Trophoblast cell (in vitro differentiated cells and primary cell): ENCODE data around the gene GPR42.

Experiments
- DNase-seq, 2 donors: peaks; one replicate each; pipeline ENCODE4 v3.0.0-alpha.2; 2016
- H2AFZ ChIP-seq: 2 replicates; pipeline ENCODE4 v1.6.1; 2013; ENCODE audit warnings: low read length, moderate library complexity, mild to moderate bottlenecking; ENCODE audit not compliant: insufficient read depth, poor library complexity
- H2AK5ac ChIP-seq: 2 replicates; pipeline ENCODE4 v1.6.1; 2013; ENCODE audit warnings: mild to moderate bottlenecking, low read length
- H2BK120ac ChIP-seq: 2 replicates; pipeline ENCODE4 v1.6.1; 2013; ENCODE audit warnings: low read length, mild to moderate bottlenecking, moderate library complexity; ENCODE audit not compliant: insufficient read depth, poor library complexity
- H2BK12ac ChIP-seq: 2 replicates; pipeline ENCODE4 v1.6.1; 2013; ENCODE audit warnings: mild to moderate bottlenecking, low read length, moderate library complexity
- H2BK5ac ChIP-seq: 2 replicates; pipeline ENCODE4 v1.6.1; 2013; ENCODE audit warnings: low read length, low read depth, moderate library complexity, mild to moderate bottlenecking; ENCODE audit not compliant: poor library complexity
- H3K14ac ChIP-seq: 2 replicates; pipeline ENCODE4 v1.6.1; 2013; ENCODE audit warnings: mild to moderate bottlenecking, low read length
- H3K18ac ChIP-seq: 2 replicates; pipeline ENCODE4 v1.6.1; 2013; ENCODE audit warnings: mild to moderate bottlenecking, low read length
- H3K23ac ChIP-seq: 2 replicates; pipeline ENCODE4 v1.6.1; 2013; ENCODE audit warnings: low read length
- H3K27ac ChIP-seq: 2 replicates; pipeline ENCODE4 v1.5.1; 2013; ENCODE audit warnings: low read depth, mild to moderate bottlenecking, inconsistent platforms, low read length, moderate library complexity
- H3K27me3 ChIP-seq: 2 replicates; pipeline ENCODE4 v1.6.1; 2013; ENCODE audit warnings: inconsistent platforms, mild to moderate bottlenecking, low read length, moderate library complexity; ENCODE audit not compliant: insufficient read depth
- H3K36me3 ChIP-seq, 2 experiments: 1 replicate in 1 of 2; 2 replicates in 1 of 2; pipeline ENCODE4 v1.6.1; 2013; ENCODE audit warnings: low read length in 2 of 2, mild to moderate bottlenecking in 2 of 2, moderate library complexity in 1 of 2; ENCODE audit not compliant: insufficient read depth in 2 of 2, control insufficient read depth in 1 of 2
- H3K4ac ChIP-seq: 2 replicates; pipeline ENCODE4 v1.6.1; 2013; ENCODE audit warnings: low read depth, mild to moderate bottlenecking, low read length, moderate library complexity
- H3K4me1 ChIP-seq, 2 experiments: 1 replicate in 1 of 2; 2 replicates in 1 of 2; pipeline ENCODE4 v1.6.1; 2013; ENCODE audit warnings: low read length in 2 of 2, mild to moderate bottlenecking in 2 of 2, moderate library complexity in 1 of 2; ENCODE audit not compliant: insufficient read depth in 2 of 2, control insufficient read depth in 1 of 2
- H3K4me2 ChIP-seq: 2 replicates; pipeline ENCODE4 v1.6.1; 2013; ENCODE audit warnings: inconsistent platforms, mild to moderate bottlenecking, low read length, moderate library complexity
- H3K4me3 ChIP-seq: 2 replicates; pipeline ENCODE4 v1.5.1; 2013; ENCODE audit warnings: mild to moderate bottlenecking, low read depth, low read length, inconsistent platforms
- H3K79me1 ChIP-seq: one replicate; pipeline ENCODE4 v1.6.1; 2013; ENCODE audit warnings: low read length
- H3K79me2 ChIP-seq: 2 replicates; pipeline ENCODE4 v1.6.1; 2013; ENCODE audit warnings: low read length, mild to moderate bottlenecking; ENCODE audit not compliant: control insufficient read depth, insufficient read depth, poor library complexity
- H3K9ac ChIP-seq: 2 replicates; pipeline ENCODE4 v1.6.1; 2013; ENCODE audit warnings: mild to moderate bottlenecking, low read length
- H3K9me3 ChIP-seq: 2 replicates; pipeline ENCODE4 v1.6.1; 2013; ENCODE audit warnings: low read depth, mild to moderate bottlenecking, control low read depth, inconsistent platforms, low read length; ENCODE audit not compliant: insufficient read depth
- H4K12ac ChIP-seq: 2 replicates; pipeline ENCODE4 v1.6.1; 2013; ENCODE audit warnings: low read depth, mild to moderate bottlenecking, low read length, moderate library complexity
- H4K8ac ChIP-seq: 2 replicates; pipeline ENCODE4 v1.6.1; 2013; ENCODE audit warnings: low read depth, mild to moderate bottlenecking, low read length, moderate library complexity
- H4K91ac ChIP-seq: one replicate; pipeline ENCODE4 v1.6.1; 2013; ENCODE audit warnings: low read depth, mild to moderate bottlenecking, low read length, moderate library complexity
- WGBS: extraction: QIAGEN DNeasy Blood & Tissue Kit; methylation state at CpG from one replicate; pipeline ENCODE4 v1.1.7; 2013; ENCODE audit warnings: missing lambda C conversion rate; ENCODE audit not compliant: insufficient read length, insufficient coverage; ENCODE audit errors: extremely low coverage; 5-methylcytosine and 5-hydroxymethylcytosine counted together

The GPR42 gene

GRCh38 chr19:35332817-35333216 lies 38.1 kb upstream of the GPR42 start:
- no peaks in the 10 kb centered on the region for H3K27me3 ChIP-seq
- H3K4me3 ChIP-seq = no peak overlapping the region
- no peak overlapping the region for H3K4me2 ChIP-seq
- H2AFZ ChIP-seq = no peak overlapping the region
- no peak overlapping the region for H3K9ac ChIP-seq
- DNase-seq = no peak
- no peak overlapping the region for H3K18ac ChIP-seq
- no peak overlapping the region for H4K12ac ChIP-seq
- H2AK5ac ChIP-seq = no peak overlapping the region
- no peak overlapping the region for H2BK5ac ChIP-seq
- WGBS = no CpG with 5 or more reads among the region's 12 CpGs
- no peaks in the 10 kb centered on the region for H3K36me3 ChIP-seq
- H3K79me2 ChIP-seq = no peaks in the 10 kb centered on the region
- H3K4me1 ChIP-seq = no peaks in the 10 kb centered on the region
- peaks cover 5% of the 10 kb centered on the region for H3K9me3 ChIP-seq
- H4K8ac ChIP-seq = no peak overlapping the region
- H4K91ac ChIP-seq = no peak overlapping the region
- H3K23ac ChIP-seq = no peak overlapping the region
- H3K4ac ChIP-seq = no peak overlapping the region
- H3K14ac ChIP-seq = no peak overlapping the region
- no peak overlapping the region for H2BK12ac ChIP-seq
- no peaks in the 10 kb centered on the region for H3K79me1 ChIP-seq
- no peak overlapping the region for H3K27ac ChIP-seq
- H2BK120ac ChIP-seq = no peak overlapping the region

- H3K4me1 ChIP-seq = no peaks in the 10 kb centered on the region
- no peak overlapping the region for H3K4me2 ChIP-seq
- H3K79me2 ChIP-seq = no peaks in the 10 kb centered on the region
- H3K4ac ChIP-seq = no peak overlapping the region
- no peak overlapping the region for H2BK5ac ChIP-seq
- no peak overlapping the region for H3K23ac ChIP-seq
- H2AFZ ChIP-seq = no peak overlapping the region
- no peak overlapping the region for H3K18ac ChIP-seq
- H3K27ac ChIP-seq = no peak overlapping the region
- no peak overlapping the region for H4K91ac ChIP-seq
- no peak overlapping the region for H2AK5ac ChIP-seq
- H3K4me3 ChIP-seq = no peak overlapping the region
- no peak overlapping the region for H4K12ac ChIP-seq
- H2BK12ac ChIP-seq = no peak overlapping the region
- H2BK120ac ChIP-seq = no peak overlapping the region
- H4K8ac ChIP-seq = no peak overlapping the region
- DNase-seq = no peak
- no peak overlapping the region for H3K14ac ChIP-seq
- no peaks in the 10 kb centered on the region for H3K36me3 ChIP-seq
- WGBS = no CpG with 5 or more reads among the region's 10 CpGs
- no peaks in the 10 kb centered on the region for H3K27me3 ChIP-seq
- H3K79me1 ChIP-seq = no peaks in the 10 kb centered on the region
- peaks cover 6% of the 10 kb centered on the region for H3K9me3 ChIP-seq
- peak overlapping the region; percentile 68 for H3K9ac ChIP-seq
These were observed 36.6 kb upstream of the GPR42 start for GRCh38 chr19:35334144-35334753.

- Histone ChIP-seq H3K4me3 (no peak overlapping the region), H2BK120ac (no peak overlapping the region), H3K9ac (no peak overlapping the region), H3K79me1 (no peaks in the 10 kb centered on the region), H2BK12ac (no peak overlapping the region), H3K4me1 (no peaks in the 10 kb centered on the region), H3K23ac (no peak overlapping the region), H2AFZ (no peak overlapping the region), H3K4me2 (no peak overlapping the region), H4K91ac (no peak overlapping the region), H4K8ac (no peak overlapping the region), H3K27ac (no peak overlapping the region), H2AK5ac (no peak overlapping the region), H3K9me3 (peaks cover 6% of the 10 kb centered on the region), H3K79me2 (no peaks in the 10 kb centered on the region), H3K18ac (no peak overlapping the region), H3K4ac (no peak overlapping the region), H3K27me3 (no peaks in the 10 kb centered on the region), H4K12ac (no peak overlapping the region), H2BK5ac (no peak overlapping the region), H3K36me3 (no peaks in the 10 kb centered on the region), H3K14ac (no peak overlapping the region)
- no CpG with 5 or more reads among the region's 21 CpGs for WGBS
- no peak for DNase-seq
These were observed 34.5 kb upstream of the GPR42 start for GRCh38 chr19:35336166-35336955.

- no CpG with 5 or more reads among the region's 25 CpGs for WGBS
- no peak overlapping the region for H4K12ac ChIP-seq
These were observed 33.5 kb upstream of the GPR42 start for GRCh38 chr19:35337097-35337983.

More at GRCh38 chr19:35337097-35337983, 33.5 kb upstream of the GPR42 start:
- H3K23ac ChIP-seq = no peak overlapping the region
- no peaks in the 10 kb centered on the region for H3K4me1 ChIP-seq
- no peak overlapping the region for H2AK5ac ChIP-seq
- no peak overlapping the region for H3K27ac ChIP-seq
- no peaks in the 10 kb centered on the region for H3K27me3 ChIP-seq
- H3K4me3 ChIP-seq = no peak overlapping the region
- DNase-seq = no peak
- H2AFZ ChIP-seq = no peak overlapping the region
- no peak overlapping the region for H3K4ac ChIP-seq
- H3K36me3 ChIP-seq = no peaks in the 10 kb centered on the region
- H2BK12ac ChIP-seq = no peak overlapping the region
- H3K9me3 ChIP-seq = peaks cover 6% of the 10 kb centered on the region
- H3K9ac ChIP-seq = no peak overlapping the region
- no peaks in the 10 kb centered on the region for H3K79me2 ChIP-seq
- no peak overlapping the region for H4K91ac ChIP-seq
- no peak overlapping the region for H4K8ac ChIP-seq
- no peaks in the 10 kb centered on the region for H3K79me1 ChIP-seq
- H3K14ac ChIP-seq = no peak overlapping the region
- no peak overlapping the region for H2BK120ac ChIP-seq
- H3K4me2 ChIP-seq = no peak overlapping the region
- no peak overlapping the region for H2BK5ac ChIP-seq
- no peak overlapping the region for H3K18ac ChIP-seq
